ENCODE results near the gene SMIM5. TPM values are rescaled to one million over a fixed set of nuclear protein-coding genes. Genes with fewer than 3 reads are reported as not detected.
A peak's percentile ranks its signal among the peaks of the same experiment; 100 is the strongest.

The SMIM5 gene
- total RNA-seq, 4 donors from 2014 or later, result 17.3 to 41.1 (median 25.0) TPM

DNA sequence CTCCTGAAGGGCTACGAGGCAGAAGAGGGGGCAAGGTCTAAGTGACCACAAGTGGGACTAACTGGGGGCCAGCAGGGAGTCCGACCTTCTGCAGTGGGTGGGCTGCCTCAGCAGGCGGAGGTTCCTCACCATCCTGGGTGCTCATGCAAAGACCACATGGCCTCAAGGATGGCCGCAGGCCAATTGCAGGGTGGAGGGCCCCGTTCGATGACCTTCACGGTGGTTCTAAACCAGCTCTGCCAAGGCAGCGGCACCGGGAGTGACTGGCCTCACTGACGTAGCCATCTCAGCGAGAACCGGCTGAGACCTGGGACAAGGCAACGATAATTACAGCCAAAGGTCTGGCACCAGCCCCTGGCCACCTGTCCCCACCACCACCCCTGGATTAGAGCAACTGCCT is 5.7 kb downstream of the SMIM5 start:
- peaks cover 0 to 61% (median 0%) of the 10 kb centered on the region in 3 donors for H3K36me3 ChIP-seq
- 80 to 82% methylated on average over 11 to 12 of the region's 13 CpGs for WGBS, 2 donors
- TF ChIP-seq EP300 (IDR thresholded peaks at IDR 0.05) (no peak), POLR2A (IDR thresholded peaks at IDR 0.05) (no peak)
- TF ChIP-seq, protein P1, sequence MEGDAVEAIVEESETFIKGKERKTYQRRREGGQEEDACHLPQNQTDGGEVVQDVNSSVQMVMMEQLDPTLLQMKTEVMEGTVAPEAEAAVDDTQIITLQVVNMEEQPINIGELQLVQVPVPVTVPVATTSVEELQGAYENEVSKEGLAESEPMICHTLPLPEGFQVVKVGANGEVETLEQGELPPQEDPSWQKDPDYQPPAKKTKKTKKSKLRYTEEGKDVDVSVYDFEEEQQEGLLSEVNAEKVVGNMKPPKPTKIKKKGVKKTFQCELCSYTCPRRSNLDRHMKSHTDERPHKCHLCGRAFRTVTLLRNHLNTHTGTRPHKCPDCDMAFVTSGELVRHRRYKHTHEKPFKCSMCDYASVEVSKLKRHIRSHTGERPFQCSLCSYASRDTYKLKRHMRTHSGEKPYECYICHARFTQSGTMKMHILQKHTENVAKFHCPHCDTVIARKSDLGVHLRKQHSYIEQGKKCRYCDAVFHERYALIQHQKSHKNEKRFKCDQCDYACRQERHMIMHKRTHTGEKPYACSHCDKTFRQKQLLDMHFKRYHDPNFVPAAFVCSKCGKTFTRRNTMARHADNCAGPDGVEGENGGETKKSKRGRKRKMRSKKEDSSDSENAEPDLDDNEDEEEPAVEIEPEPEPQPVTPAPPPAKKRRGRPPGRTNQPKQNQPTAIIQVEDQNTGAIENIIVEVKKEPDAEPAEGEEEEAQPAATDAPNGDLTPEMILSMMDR (IDR thresholded peaks at IDR 0.05), result no peak

DNA sequence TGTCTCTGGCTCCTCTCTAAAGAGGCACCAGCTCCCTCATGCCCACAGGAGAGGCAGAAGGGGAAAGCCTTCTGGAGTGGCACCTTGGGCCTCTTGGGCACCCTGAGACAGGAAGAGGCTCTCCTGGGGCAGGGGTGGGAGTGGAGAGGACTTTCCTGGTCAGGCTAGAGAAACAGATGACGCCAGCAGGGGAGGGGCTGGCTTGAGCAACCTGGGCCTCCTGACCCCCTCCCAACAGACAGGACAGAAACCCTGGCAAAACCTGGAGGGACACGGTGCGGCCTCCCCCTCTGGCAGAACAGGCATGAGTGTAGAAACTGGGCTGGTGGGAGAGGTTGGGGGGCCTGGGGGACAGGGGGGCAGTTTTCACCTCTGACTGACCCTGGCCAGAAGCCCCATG is 6.1 kb downstream of the SMIM5 start:
- WGBS, 2 donors, result 83 to 85% methylated on average over 3 of the region's 3 CpGs
- TF ChIP-seq, protein P1 (IDR thresholded peaks at IDR 0.05), result no peak
- TF ChIP-seq POLR2A (IDR thresholded peaks at IDR 0.05) (no peak), EP300 (IDR thresholded peaks at IDR 0.05) (no peak)
- no peak overlapping the region for H3K4me3 ChIP-seq
- no peaks in the 10 kb centered on the region for H3K27me3 ChIP-seq
- H3K36me3 ChIP-seq, result peaks cover 0 to 62% (median 0%) of the 10 kb centered on the region in 3 donors
- peaks cover 0 to 20% (median 7%) of the 10 kb centered on the region in 4 donors for H3K4me1 ChIP-seq
- no peaks in the 10 kb centered on the region for H3K9me3 ChIP-seq
- no peak for DNase-seq (ENCODE audit: low spot score in 2 of 2)
- peak overlapping the region in 1 of 4 donors; percentile 16 for H3K27ac ChIP-seq

More for the DNA sequence above, 5.7 kb downstream of the SMIM5 start:
- no peaks in the 10 kb centered on the region for H3K27me3 ChIP-seq
- peak overlapping the region in 1 of 4 donors; percentile 16 for H3K27ac ChIP-seq
- DNase-seq (ENCODE audit: low spot score in 2 of 2), result no peak
- peaks cover 0 to 24% (median 11%) of the 10 kb centered on the region in 4 donors for H3K4me1 ChIP-seq
- no peak overlapping the region for H3K4me3 ChIP-seq
- H3K9me3 ChIP-seq, result no peaks in the 10 kb centered on the region

DNA sequence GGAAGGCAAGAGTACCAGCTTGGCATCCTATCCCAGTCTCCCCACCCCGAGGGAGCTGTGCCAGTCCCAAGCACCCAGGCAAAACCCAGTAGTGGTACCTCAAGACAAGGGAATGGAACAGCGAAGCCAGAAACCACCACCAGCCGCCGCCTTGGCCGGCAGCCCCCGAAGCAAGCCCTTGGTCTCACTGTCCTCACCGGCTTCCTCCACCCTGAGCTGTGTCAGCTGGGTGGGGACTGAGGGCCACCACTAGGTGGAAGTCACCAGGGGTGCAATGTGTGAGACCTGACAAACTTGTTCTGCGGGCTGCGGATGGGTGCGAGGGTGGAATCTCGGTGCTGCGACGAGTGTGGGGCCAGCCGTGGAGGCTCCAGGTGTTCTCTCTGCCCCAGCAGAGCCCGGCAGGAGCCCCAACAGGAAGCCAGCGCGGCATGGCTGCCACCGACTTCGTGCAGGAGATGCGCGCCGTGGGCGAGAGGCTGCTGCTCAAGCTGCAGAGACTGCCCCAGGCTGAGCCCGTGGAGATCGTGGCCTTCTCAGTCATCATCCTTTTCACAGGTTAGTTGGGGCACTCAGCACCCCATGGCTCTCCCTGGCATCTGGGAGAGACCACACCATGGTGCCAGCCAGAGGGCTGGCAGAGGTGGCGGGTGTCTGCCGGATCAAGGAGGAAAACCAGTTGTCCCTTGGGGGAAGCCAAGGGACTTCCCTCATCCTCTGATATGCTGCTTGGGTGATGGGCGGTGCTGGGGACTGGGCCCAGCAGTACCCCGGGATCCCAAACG is 6.7 kb downstream of the SMIM5 start:
- Histone ChIP-seq H3K27me3 (no peaks in the 10 kb centered on the region), H3K4me3 (no peak overlapping the region), H3K4me1 (peaks cover 0 to 19% (median 6%) of the 10 kb centered on the region in 4 donors), H3K9me3 (no peaks in the 10 kb centered on the region), H3K27ac (peak overlapping the region in 1 of 4 donors; percentile 16), H3K36me3 (peaks cover 0 to 62% (median 0%) of the 10 kb centered on the region in 3 donors)
- no peak for DNase-seq (ENCODE audit: low spot score in 2 of 2)
- WGBS, 2 donors, result 86 to 90% methylated on average over 14 to 28 of the region's 30 CpGs
- TF ChIP-seq, protein P1 (IDR thresholded peaks at IDR 0.05), result no peak
- no peak for TF ChIP-seq EP300 (IDR thresholded peaks at IDR 0.05)
- no peak for TF ChIP-seq POLR2A (IDR thresholded peaks at IDR 0.05)

DNA sequence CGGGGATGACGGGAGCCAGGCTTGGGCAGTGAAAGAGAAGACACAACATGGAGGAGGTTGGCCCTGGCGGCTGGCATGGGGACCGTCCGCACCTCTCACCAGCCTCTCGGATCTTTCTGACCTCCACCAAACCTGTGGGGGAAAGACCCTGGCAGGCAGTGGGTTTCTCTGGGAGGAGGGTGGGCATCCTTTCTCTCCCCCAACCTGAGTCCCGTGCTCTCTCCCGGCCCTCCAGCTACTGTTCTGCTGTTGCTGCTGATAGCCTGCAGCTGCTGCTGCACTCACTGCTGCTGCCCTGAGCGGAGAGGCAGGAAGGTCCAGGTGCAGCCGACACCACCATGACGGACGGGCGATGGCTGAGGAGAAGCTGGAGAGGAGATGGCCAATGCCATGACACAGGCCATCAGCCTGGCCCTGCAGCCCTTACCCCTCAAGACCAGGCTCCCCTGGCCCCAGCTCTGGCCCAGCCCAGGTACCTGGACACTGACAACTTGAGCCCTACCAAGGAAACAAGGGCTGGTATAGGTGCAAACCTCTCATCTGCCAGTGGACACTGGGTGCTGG is 7.4 kb downstream of the SMIM5 start:
- H3K27me3 ChIP-seq, result no peaks in the 10 kb centered on the region

DNA sequence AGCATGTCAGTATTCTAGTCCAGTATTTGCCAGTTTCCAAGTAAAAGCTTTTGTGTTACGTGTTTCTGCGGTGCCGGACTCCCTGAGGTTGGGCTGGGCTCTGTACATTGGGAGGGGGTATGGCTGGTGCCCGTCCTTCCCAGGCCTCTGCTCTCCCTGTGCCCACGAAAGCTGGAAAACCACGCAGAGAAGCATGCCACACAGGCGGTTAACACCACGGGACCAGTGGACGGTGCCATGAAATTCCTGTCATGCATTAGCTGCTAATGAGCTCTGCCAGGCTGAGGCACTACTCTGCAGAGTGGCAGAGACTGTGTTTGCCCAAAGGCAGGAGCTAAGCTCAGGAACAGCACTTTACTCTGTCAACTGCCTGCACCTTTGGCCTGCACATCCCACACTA is 8.1 kb downstream of the SMIM5 start:
- H3K27me3 ChIP-seq, result no peaks in the 10 kb centered on the region
- H3K4me1 ChIP-seq, result peaks cover 0 to 14% (median 2%) of the 10 kb centered on the region in 4 donors
- peaks cover 0 to 65% (median 0%) of the 10 kb centered on the region in 3 donors for H3K36me3 ChIP-seq
- no peak for TF ChIP-seq POLR2A (IDR thresholded peaks at IDR 0.05)
- TF ChIP-seq EP300 (IDR thresholded peaks at IDR 0.05), result peak in 1 of 2 donors; percentile 20
- no peak overlapping the region for H3K4me3 ChIP-seq
- no peak for DNase-seq (ENCODE audit: low spot score in 2 of 2)
- peak overlapping the region in 2 of 4 donors; percentile 23 to 38 for H3K27ac ChIP-seq
- no peaks in the 10 kb centered on the region for H3K9me3 ChIP-seq
- 67 to 83% methylated on average over 9 of the region's 9 CpGs for WGBS, 2 donors

More for the DNA sequence above, 7.4 kb downstream of the SMIM5 start:
- DNase-seq (ENCODE audit: low spot score in 2 of 2), result no peak
- TF ChIP-seq EP300 (IDR thresholded peaks at IDR 0.05), result no peak
- Histone ChIP-seq H3K27ac (peak overlapping the region in 2 of 4 donors; percentile 23 to 34), H3K4me3 (no peak overlapping the region), H3K9me3 (no peaks in the 10 kb centered on the region), H3K36me3 (peaks cover 0 to 62% (median 0%) of the 10 kb centered on the region in 3 donors), H3K4me1 (peaks cover 0 to 19% (median 6%) of the 10 kb centered on the region in 4 donors)
- WGBS, 2 donors, result 90 to 97% methylated on average over 12 to 13 of the region's 13 CpGs
